Dermis microvascular lymphatic vessel endothelial cell (primary cell): Measurements from ENCODE around the gene TMEM132C. TPM values are rescaled to one million over a fixed set of nuclear protein-coding genes. Genes with fewer than 3 reads are reported as not detected.

Experiments used
- DNase-seq, 2 donors: peaks; one replicate each; pipeline versions ENCODE4 v3.0.0 to v3.0.0-alpha.2; 2010; ENCODE audit warnings: low read depth in 2 of 2
- total RNA-seq: library from RNA; depleted of rRNA; stranded (reverse); fragments of >200 nt; gene quantifications from 2 replicates; pipeline ENCODE4 v1.2.1, GENCODE V29; 2014

The TMEM132C gene
- total RNA-seq, 1 donor from 2014 or later = not detected

GRCh38 chr12:128660532-128661225, 393.7 kb downstream of the TMEM132C start:
- no peak for DNase-seq

DNA sequence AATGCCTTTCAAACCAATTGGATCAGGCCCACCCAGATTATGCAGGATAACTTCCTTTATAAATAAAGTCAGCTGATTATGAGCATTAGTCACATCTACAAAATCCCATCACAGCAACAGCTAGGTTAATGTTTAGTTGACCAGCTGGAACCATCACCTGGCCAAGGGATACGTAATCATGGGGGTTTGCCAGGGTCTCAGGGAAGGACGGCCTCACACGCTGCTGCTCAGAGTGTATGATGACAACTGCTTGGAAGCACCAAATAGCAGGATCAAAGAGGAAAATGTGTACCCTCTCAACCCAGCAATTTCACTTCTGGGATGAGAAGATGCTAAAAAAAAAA, 394.2 kb downstream of the TMEM132C start:
- DNase-seq = no peak

- DNase-seq = no peak
These were observed 395.1 kb downstream of the TMEM132C start for GRCh38 chr12:128662101-128662500.

DNA sequence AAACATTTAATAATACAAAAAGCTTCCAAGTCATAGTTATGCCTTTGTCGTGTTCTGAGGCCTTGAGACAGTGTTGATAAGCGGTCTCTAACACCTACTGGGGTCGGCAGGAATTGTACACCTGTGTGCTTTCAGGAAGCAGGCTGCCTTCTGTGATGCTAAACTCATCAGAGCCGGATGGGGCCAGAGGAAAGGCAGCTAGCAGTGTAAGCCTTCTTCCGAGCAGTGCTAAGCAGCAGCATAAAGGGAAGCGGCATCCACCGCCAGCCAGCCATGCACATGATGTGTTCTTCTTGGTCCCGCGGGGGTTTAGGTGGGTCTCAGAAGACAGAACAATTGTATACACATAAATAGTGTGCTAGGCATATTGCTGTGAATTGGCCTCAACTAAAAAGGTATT, 397.5 kb downstream of the TMEM132C start:
- no peak for DNase-seq

- no peak for DNase-seq
These were observed 400.2 kb downstream of the TMEM132C start for GRCh38 chr12:128667193-128667592.

GRCh38 chr12:128671528-128672042, 404.6 kb downstream of the TMEM132C start:
- no peak for DNase-seq

DNA sequence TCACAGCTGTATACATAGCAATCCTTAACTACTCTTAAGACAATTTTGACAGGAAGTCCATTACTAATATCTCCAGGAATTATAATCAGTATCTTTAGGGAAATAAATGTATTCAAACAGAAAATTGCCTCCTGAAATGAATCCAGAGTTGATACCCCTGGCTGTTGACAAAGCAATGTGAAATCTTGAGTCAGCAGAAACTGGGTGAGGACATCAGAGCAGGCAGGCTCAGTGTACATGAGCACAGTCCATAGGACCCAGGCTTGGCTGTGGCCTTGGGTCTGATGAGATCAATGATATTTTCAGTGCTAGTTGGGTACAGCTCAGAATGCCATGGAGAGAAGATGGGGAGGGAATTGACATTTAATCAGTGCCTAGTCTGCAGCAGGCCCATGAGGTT, 405.5 kb downstream of the TMEM132C start:
- no peak for DNase-seq

GRCh38 chr12:128672893-128673292, 405.9 kb downstream of the TMEM132C start:
- no peak for DNase-seq

GRCh38 chr12:128675576-128675975, 408.6 kb downstream of the TMEM132C start:
- no peak for DNase-seq

DNA sequence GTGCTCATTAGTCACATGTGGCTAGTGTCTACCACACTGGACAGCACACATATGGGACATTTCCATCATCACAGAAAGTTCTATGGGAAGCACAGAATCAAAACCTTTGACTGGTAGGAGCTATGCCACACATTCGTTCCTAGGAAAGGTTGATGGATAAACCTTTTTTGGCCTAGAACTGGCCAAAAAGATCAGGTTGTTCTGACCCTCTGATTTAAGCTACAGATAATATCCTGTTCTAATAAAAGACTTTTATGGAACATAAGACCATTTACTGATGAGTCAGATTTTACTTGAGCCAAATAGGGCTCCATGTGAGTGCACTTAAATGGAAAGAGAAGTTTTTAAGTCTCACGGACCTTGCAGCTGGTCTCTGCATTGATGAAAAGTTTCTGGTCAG, 413.6 kb downstream of the TMEM132C start:
- DNase-seq = no peak

DNA sequence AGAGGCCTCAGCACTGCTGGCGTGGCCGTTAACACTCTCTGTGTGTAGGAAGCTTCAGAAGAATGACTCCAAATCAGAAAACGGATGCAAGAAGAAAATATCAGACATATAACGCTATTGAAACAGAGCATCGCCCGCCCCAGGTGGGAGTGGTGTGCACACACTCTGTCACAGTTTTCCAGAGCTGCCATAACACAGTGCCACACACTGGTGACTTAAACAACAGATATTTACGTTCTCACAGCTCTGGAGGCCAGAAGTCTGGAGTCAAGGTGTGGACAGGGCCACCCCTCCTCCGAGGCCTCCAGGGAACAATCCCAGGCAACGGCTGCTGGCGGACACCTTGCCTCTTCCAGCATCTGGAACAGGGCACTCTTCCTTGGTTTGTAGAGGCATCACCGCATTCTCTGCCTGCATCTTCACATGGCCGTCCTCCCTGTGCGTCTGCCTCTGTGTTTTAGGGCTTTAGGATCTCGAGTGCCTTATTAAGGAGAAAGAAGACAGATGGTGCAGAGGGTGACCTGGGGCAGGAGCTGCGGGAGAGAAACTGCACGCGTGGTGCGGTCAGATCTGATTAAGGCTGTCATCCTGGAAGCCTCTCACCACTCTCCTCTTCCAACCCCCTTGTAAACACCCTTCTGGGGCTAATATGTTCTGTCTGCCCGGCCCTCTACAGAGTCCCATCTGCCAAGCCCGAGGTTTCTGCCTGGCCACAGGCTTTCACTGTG, 415.7 kb downstream of the TMEM132C start:
- no peak for DNase-seq

DNA sequence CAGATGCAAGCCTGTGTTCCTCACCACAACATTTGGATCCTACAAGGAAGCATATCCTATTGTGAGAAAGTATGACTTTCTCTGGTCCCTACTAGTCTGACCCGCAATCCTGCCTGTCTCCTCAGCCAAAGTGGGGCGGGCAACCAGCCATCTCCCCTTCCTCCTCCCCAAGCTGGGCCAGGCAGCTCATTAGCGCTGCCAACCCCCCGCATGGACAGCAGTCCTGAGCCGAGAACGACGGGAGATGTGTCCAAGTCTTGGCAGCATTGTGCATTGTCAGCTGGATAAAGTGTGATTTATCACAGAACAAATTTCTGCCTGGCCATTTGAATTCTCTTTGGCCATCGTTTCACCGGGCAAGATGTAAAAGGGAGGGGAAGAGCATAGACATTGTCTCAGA, 417.4 kb downstream of the TMEM132C start:
- no peak for DNase-seq

- DNase-seq = no peak
These were observed 419.0 kb downstream of the TMEM132C start for GRCh38 chr12:128685903-128686475.

GRCh38 chr12:128687851-128688250, 420.9 kb downstream of the TMEM132C start:
- no peak for DNase-seq

- DNase-seq = no peak
These were observed 423.7 kb downstream of the TMEM132C start for GRCh38 chr12:128690641-128691040.

GRCh38 chr12:128693115-128693514, 426.1 kb downstream of the TMEM132C start:
- DNase-seq = no peak

DNA sequence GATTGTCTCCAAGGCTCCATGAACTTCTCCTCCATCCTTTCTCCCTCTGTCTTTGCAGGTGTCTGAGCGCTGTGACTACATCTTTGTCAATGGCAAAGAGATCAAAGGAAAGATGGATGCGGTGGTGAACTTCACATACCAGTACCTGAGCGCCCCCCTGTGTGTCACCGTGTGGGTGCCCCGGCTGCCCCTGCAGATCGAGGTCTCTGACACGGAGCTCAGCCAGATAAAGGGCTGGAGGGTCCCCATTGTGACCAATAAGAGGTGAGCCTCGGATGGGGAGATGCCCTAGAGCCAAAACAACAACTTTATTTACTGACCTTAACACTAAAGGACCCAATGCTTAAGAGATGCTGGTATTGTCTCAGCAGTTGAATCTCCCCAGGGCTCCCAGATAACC, 426.8 kb downstream of the TMEM132C start:
- no peak for DNase-seq

GRCh38 chr12:128694445-128694844, 427.5 kb downstream of the TMEM132C start:
- no peak for DNase-seq

DNA sequence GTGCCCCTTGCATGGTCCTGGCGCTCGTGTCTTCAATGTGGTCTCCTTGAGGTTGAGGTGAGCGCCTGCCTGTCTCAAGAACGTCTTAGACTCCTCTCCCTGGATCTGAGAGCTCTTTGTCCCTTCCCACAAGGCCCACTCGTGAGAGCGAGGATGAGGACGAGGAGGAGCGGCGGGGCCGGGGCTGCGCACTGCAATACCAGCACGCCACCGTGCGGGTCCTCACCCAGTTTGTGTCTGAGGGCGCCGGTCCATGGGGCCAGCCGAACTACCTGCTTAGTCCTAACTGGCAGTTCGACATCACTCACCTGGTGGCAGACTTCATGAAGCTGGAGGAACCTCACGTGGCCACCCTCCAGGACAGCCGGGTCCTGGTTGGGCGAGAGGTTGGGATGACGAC, 428.7 kb downstream of the TMEM132C start:
- DNase-seq = no peak

GRCh38 chr12:128698301-128698972, 431.5 kb downstream of the TMEM132C start:
- DNase-seq = no peak

DNA sequence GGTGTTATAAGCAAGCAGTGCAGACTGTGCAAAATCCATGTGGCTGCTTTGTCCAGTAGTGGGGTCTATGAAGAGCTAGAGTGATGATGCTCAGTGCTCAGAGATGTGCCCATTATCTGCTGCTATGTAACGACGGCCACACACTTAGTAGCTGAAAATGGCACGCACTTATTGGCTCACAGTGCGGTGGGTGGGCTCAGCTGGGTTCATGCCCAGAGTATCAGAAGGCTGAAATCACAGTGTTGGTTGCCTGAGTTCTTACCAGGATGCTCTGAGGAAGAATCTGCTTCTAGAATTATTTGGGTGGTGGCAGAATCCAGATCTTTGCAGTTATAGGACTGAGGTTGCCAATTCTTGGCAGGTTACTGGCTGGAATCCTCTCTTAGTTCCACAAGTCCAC, 432.1 kb downstream of the TMEM132C start:
- no peak for DNase-seq

GRCh38 chr12:128702371-128702770, 435.4 kb downstream of the TMEM132C start:
- no peak for DNase-seq
